OCI-LY1 (cell line): ENCODE results near the gene RANGAP1.

Source experiments
- CTCF ChIP-seq: fragments of 200-600 bp; sonication (generic), shearing (Covaris generic); IDR thresholded peaks from 2 replicates; pipeline ENCODE4 v1.5.1; 2017; ENCODE audit warnings: mild to moderate bottlenecking, antibody characterized with exemption, low read length, moderate library complexity, mixed read lengths
- EZH2 ChIP-seq: fragments of 200-600 bp; sonication (generic), shearing (Covaris generic); IDR thresholded peaks from 2 replicates; pipeline ENCODE4 v1.8.0; 2017; ENCODE audit warnings: borderline replicate concordance, mixed run types, mild to moderate bottlenecking, antibody characterized with exemption, low read length, moderate library complexity, mixed read lengths

GRCh38 chr22:41261541-41262249, 24.3 kb downstream of the RANGAP1 start:
- TF ChIP-seq CTCF (no peak), EZH2 (no peak)
